Natural killer cell (primary cell): ENCODE results near the gene GNGT1. TPM values are rescaled to one million over a fixed set of nuclear protein-coding genes. Genes with fewer than 3 reads are reported as not detected.

Experiments used
- ATAC-seq, 3 donors: fragments of 150-1000 bp in 2 of 3; fragments of 200-7000 bp in 1 of 3; cut with Tn5 transposase; 1 replicate in 1 of 3; 2 replicates in 2 of 3; pipeline ENCODE4 v1.10.0; 2021; ENCODE audit warnings: mild to moderate bottlenecking in 2 of 3, moderate library complexity in 2 of 3
- DNase-seq, 2 donors: peaks; one replicate each; pipeline versions ENCODE4 v3.0.0 to v3.0.0-alpha.2; 2013 to 2021; ENCODE audit warnings: mixed read lengths in 1 of 2
- H3K27ac ChIP-seq: one replicate; pipeline ENCODE4 v1.5.1; 2013; ENCODE audit warnings: mild to moderate bottlenecking, low read length
- H3K27me3 ChIP-seq: one replicate; pipeline ENCODE4 v1.6.1; 2013; ENCODE audit warnings: low read length; ENCODE audit not compliant: control insufficient read depth, insufficient read depth
- H3K36me3 ChIP-seq: one replicate; pipeline ENCODE4 v1.6.1; 2013; ENCODE audit warnings: low read length; ENCODE audit not compliant: control insufficient read depth, insufficient read depth
- H3K4me1 ChIP-seq: one replicate; pipeline ENCODE4 v1.6.1; 2013; ENCODE audit warnings: low read length; ENCODE audit not compliant: control insufficient read depth, insufficient read depth
- H3K4me3 ChIP-seq: one replicate; pipeline ENCODE4 v1.5.1; 2013; ENCODE audit warnings: low read length
- H3K9me3 ChIP-seq: one replicate; pipeline ENCODE4 v1.6.1; 2013; ENCODE audit warnings: low read length; ENCODE audit not compliant: control insufficient read depth, insufficient read depth
- H3K27ac Mint-ChIP-seq, 2 donors: one replicate each; pipeline ENCODE4 v1.8.0; 2022; ENCODE audit warnings: mild to moderate bottlenecking in 2 of 2, mixed read lengths in 2 of 2, moderate library complexity in 1 of 2
- H3K27me3 Mint-ChIP-seq, 2 donors: one replicate each; pipeline ENCODE4 v1.8.0; 2022; ENCODE audit warnings: low read depth in 2 of 2, mixed read lengths in 2 of 2
- H3K36me3 Mint-ChIP-seq: one replicate; pipeline ENCODE4 v1.8.0; 2022; ENCODE audit warnings: mixed read lengths
- H3K4me1 Mint-ChIP-seq, 2 donors: one replicate each; pipeline ENCODE4 v1.8.0; 2022; ENCODE audit warnings: mixed read lengths in 2 of 2
- H3K4me3 Mint-ChIP-seq: one replicate; pipeline ENCODE4 v1.8.0; 2022; ENCODE audit warnings: mild to moderate bottlenecking, moderate library complexity, mixed read lengths
- H3K9me3 Mint-ChIP-seq, 2 donors: one replicate each; pipeline ENCODE4 v1.8.0; 2022; ENCODE audit warnings: mixed read lengths in 2 of 2
- CTCF ChIP-seq: fragments of 200-600 bp; IDR thresholded peaks from one replicate; pipeline ENCODE4 v1.8.0; 2022; ENCODE audit warnings: antibody characterized with exemption
- WGBS: methylation state at CpG from one replicate; pipeline ENCODE4 v1.1.7; 2013; ENCODE audit warnings: missing lambda C conversion rate; ENCODE audit not compliant: insufficient coverage; 5-methylcytosine and 5-hydroxymethylcytosine counted together
- intact Hi-C: fragments of 100-400 bp; cut with micrococcal nuclease; formaldehyde crosslinking; loops from one replicate; pipeline ENCODE4 v1.14.2; 2022
- total RNA-seq, 4 donors: library from RNA; stranded (reverse); fragments of 120-200 nt in 1 of 4; gene quantifications; one replicate each; pipeline versions ENCODE4 v1.2.3 to v1.2.4, GENCODE V29; 2013 to 2022

Gene GNGT1
- total RNA-seq, 3 donors from 2014 or later (not counting 1 experiment from before 2014, with no cell fraction given), result not detected

GRCh38 chr7:93894426-93894825, 11.9 kb upstream of the GNGT1 start:
- Mint-ChIP-seq H3K36me3 (peaks cover 6% of the 10 kb centered on the region), H3K27ac (no peak overlapping the region), H3K4me1 (peaks cover 9 to 10% of the 10 kb centered on the region in 2 donors), H3K27me3 (peaks cover 36 to 78% of the 10 kb centered on the region in 2 donors), H3K4me3 (no peak overlapping the region), H3K9me3 (no peaks in the 10 kb centered on the region)
- no peak overlapping the region for H3K27ac ChIP-seq
- peaks cover 22% of the 10 kb centered on the region for H3K27me3 ChIP-seq
- intact Hi-C loops, result no loop called here
- no peak for TF ChIP-seq CTCF
- ATAC-seq (no peak), DNase-seq (no peak)
- H3K4me3 ChIP-seq, result no peak overlapping the region
- no CpG with 5 or more reads among the region's 1 CpG for WGBS
- H3K36me3 ChIP-seq, result no peaks in the 10 kb centered on the region
- no peaks in the 10 kb centered on the region for H3K9me3 ChIP-seq
- H3K4me1 ChIP-seq, result peaks cover 10% of the 10 kb centered on the region

GRCh38 chr7:93894966-93895640, 11.3 kb upstream of the GNGT1 start:
- H3K27ac ChIP-seq, result no peak overlapping the region
- peaks cover 36 to 78% of the 10 kb centered on the region in 2 donors for H3K27me3 Mint-ChIP-seq
- peaks cover 3% of the 10 kb centered on the region in 2 donors for H3K4me1 Mint-ChIP-seq
- H3K4me3 Mint-ChIP-seq, result no peak overlapping the region
- no peak for TF ChIP-seq CTCF
- H3K9me3 ChIP-seq, result no peaks in the 10 kb centered on the region
- 91% methylated on average over 3 of the region's 3 CpGs for WGBS
- H3K4me3 ChIP-seq, result no peak overlapping the region
- H3K4me1 ChIP-seq, result peaks cover 7% of the 10 kb centered on the region
- intact Hi-C loops, result no loop called here
- no peaks in the 10 kb centered on the region for H3K9me3 Mint-ChIP-seq
- peaks cover 6% of the 10 kb centered on the region for H3K36me3 Mint-ChIP-seq
- peaks cover 16% of the 10 kb centered on the region for H3K27me3 ChIP-seq
- DNase-seq, result no peak
- H3K27ac Mint-ChIP-seq, result no peak overlapping the region
- no peak for ATAC-seq
- no peaks in the 10 kb centered on the region for H3K36me3 ChIP-seq

GRCh38 chr7:93895859-93896600, 10.3 kb upstream of the GNGT1 start:
- Histone ChIP-seq H3K4me3 (no peak overlapping the region), H3K27ac (no peak overlapping the region), H3K4me1 (no peaks in the 10 kb centered on the region), H3K36me3 (no peaks in the 10 kb centered on the region), H3K9me3 (no peaks in the 10 kb centered on the region), H3K27me3 (peaks cover 9% of the 10 kb centered on the region)
- Mint-ChIP-seq H3K4me3 (no peak overlapping the region), H3K36me3 (peaks cover 6% of the 10 kb centered on the region), H3K27me3 (peaks cover 36 to 76% of the 10 kb centered on the region in 2 donors), H3K4me1 (no peaks in the 10 kb centered on the region), H3K9me3 (no peaks in the 10 kb centered on the region), H3K27ac (no peak overlapping the region)
- no peak for DNase-seq
- intact Hi-C loops, result no loop called here
- TF ChIP-seq CTCF, result no peak
- WGBS, result 75% methylated on average over 3 of the region's 4 CpGs
- ATAC-seq, result no peak
